Measurements from ENCODE around the gene OR7C1.
"Not testable (repeated sequence)": the region's sequence is repeated elsewhere in the genome, so short reads cannot be mapped to it uniquely, and the experiment has no call there.

The OR7C1 gene

GRCh38 chr19:14835011-14835410, at the start of gene OR7C1, which contains the start of gene OR7A5:
TSS of gene OR7C1 (minus strand) at chr19:14835185. CDS start at chr19:14800136, 35,049 bp downstream.
TSS of gene OR7A5 (minus strand) at chr19:14835185. CDS start at chr19:14828241, 6,944 bp downstream.
- DNase-seq = no peak

- DNase-seq = peak; percentile 3
These were observed 36.7 kb upstream of the OR7C1 start for GRCh38 chr19:14871619-14872230.

- DNase-seq = no peak
These were observed 33.5 kb upstream of the OR7C1 start for GRCh38 chr19:14868497-14868896.

- no peak for DNase-seq
These were observed 13.8 kb upstream of the OR7C1 start, which contains the start of gene OR7A10 for GRCh38 chr19:14848822-14849221. TSS of gene OR7A10 (minus strand) at chr19:14848922. CDS start at chr19:14841877, 7,045 bp downstream.

GRCh38 chr19:14843578-14843977, 8.6 kb upstream of the OR7C1 start:
- no peak for DNase-seq

GRCh38 chr19:14843169-14843568, 8.2 kb upstream of the OR7C1 start:
- DNase-seq = no peak

GRCh38 chr19:14840206-14840605, 5.2 kb upstream of the OR7C1 start:
- no peak for DNase-seq

GRCh38 chr19:14837391-14837790, 2.4 kb upstream of the OR7C1 start:
- DNase-seq = no peak

- no peak for DNase-seq
These were observed 4.3 kb downstream of the OR7C1 start for GRCh38 chr19:14830702-14831101.

- DNase-seq = no peak
These were observed 9.0 kb downstream of the OR7C1 start for GRCh38 chr19:14826006-14826405.

- no peak for DNase-seq
These were observed 13.0 kb downstream of the OR7C1 start for GRCh38 chr19:14821937-14822336.

GRCh38 chr19:14818588-14818987, 16.4 kb downstream of the OR7C1 start:
- no peak for DNase-seq

- no peak for DNase-seq
These were observed 17.9 kb downstream of the OR7C1 start for GRCh38 chr19:14817052-14817451.

- no peak for DNase-seq
These were observed 19.9 kb downstream of the OR7C1 start for GRCh38 chr19:14814982-14815652.

GRCh38 chr19:14809272-14810057, 25.5 kb downstream of the OR7C1 start:
- no peak for DNase-seq

GRCh38 chr19:14804765-14805164, 30.2 kb downstream of the OR7C1 start:
- no peak for DNase-seq

GRCh38 chr19:14798760-14799159, 36.2 kb downstream of the OR7C1 start:
- no peak for DNase-seq

- no peak for DNase-seq
These were observed 39.0 kb downstream of the OR7C1 start for GRCh38 chr19:14796021-14796420.

GRCh38 chr19:14795078-14795721, 39.8 kb downstream of the OR7C1 start:
- no peak for DNase-seq

GRCh38 chr19:14792250-14792649, 42.7 kb downstream of the OR7C1 start:
- not testable (repeated sequence) for DNase-seq

- no peak for DNase-seq
These were observed 48.5 kb downstream of the OR7C1 start for GRCh38 chr19:14786421-14786851.

- DNase-seq = peak; percentile 43
These were observed 49.7 kb downstream of the OR7C1 start for GRCh38 chr19:14785102-14785793.

- DNase-seq = peak; percentile 17
These were observed 50.3 kb downstream of the OR7C1 start for GRCh38 chr19:14784730-14785101.

Data from activated CD4-positive, alpha-beta T cell treated with anti-CD3 and anti-CD28 coated beads, Interleukin-2, amount 50 U/mL, for 16 hours (primary cell).